Activated CD4-positive, alpha-beta T cell treated with anti-CD3 and anti-CD28 coated beads, Interleukin-2, amount 10 ng/mL, durations not matched to agents 24 days and 14 days (primary cell): ENCODE data around the gene ABCA9. TPM values are rescaled to one million over a fixed set of nuclear protein-coding genes. Genes with fewer than 3 reads are reported as not detected.
"Not testable (repeated sequence)": the region's sequence is repeated elsewhere in the genome, so short reads cannot be mapped to it uniquely, and the experiment has no call there.

ENCODE experiments used
- DNase-seq: peaks from one replicate; pipeline ENCODE4 v3.0.0; 2022
- H3K27ac Mint-ChIP-seq: one replicate; pipeline ENCODE4 v1.8.0; 2022; ENCODE audit warnings: mild to moderate bottlenecking, mixed read lengths
- H3K27me3 Mint-ChIP-seq: one replicate; pipeline ENCODE4 v1.8.0; 2022; ENCODE audit warnings: mixed read lengths
- H3K36me3 Mint-ChIP-seq: one replicate; pipeline ENCODE4 v1.8.0; 2022; ENCODE audit warnings: low read depth, mild to moderate bottlenecking, mixed read lengths
- H3K4me1 Mint-ChIP-seq: one replicate; pipeline ENCODE4 v1.8.0; 2021; ENCODE audit warnings: mixed read lengths
- H3K4me3 Mint-ChIP-seq: one replicate; pipeline ENCODE4 v1.8.0; 2022; ENCODE audit warnings: mild to moderate bottlenecking, moderate library complexity, mixed read lengths
- H3K9me3 Mint-ChIP-seq: one replicate; pipeline ENCODE4 v1.8.0; 2021; ENCODE audit warnings: mixed read lengths
- intact Hi-C: fragments of 100-400 bp; cut with micrococcal nuclease; formaldehyde crosslinking; loops from one replicate; pipeline ENCODE4 v1.15.1; 2023
- total RNA-seq: library from RNA; stranded (reverse); gene quantifications from 2 replicates; pipeline ENCODE4 v1.2.3, GENCODE V29; 2022

ABCA9 gene
- total RNA-seq, 1 donor from 2014 or later: 0.07 TPM

- intact Hi-C loops: no loop called here
- Mint-ChIP-seq H3K9me3 (peaks cover 8% of the 10 kb centered on the region), H3K27me3 (no peaks in the 10 kb centered on the region), H3K4me3 (no peak overlapping the region), H3K4me1 (peaks cover 7% of the 10 kb centered on the region), H3K27ac (no peak overlapping the region), H3K36me3 (no peaks in the 10 kb centered on the region)
- DNase-seq: no peak
These were observed 17.5 kb downstream of the ABCA9 start for GRCh38 chr17:69043098-69043734.

- H3K27ac Mint-ChIP-seq: no peak overlapping the region
- H3K4me3 Mint-ChIP-seq: no peak overlapping the region
- H3K27me3 Mint-ChIP-seq: no peaks in the 10 kb centered on the region
- intact Hi-C loops: no loop called here
- peaks cover 11% of the 10 kb centered on the region for H3K9me3 Mint-ChIP-seq
- peaks cover 2% of the 10 kb centered on the region for H3K4me1 Mint-ChIP-seq
- H3K36me3 Mint-ChIP-seq: no peaks in the 10 kb centered on the region
- no peak for DNase-seq
These were observed 18.4 kb downstream of the ABCA9 start for GRCh38 chr17:69042308-69042707.

GRCh38 chr17:69031839-69032238 is 28.9 kb downstream of the ABCA9 start:
- H3K36me3 Mint-ChIP-seq: no peaks in the 10 kb centered on the region
- intact Hi-C loops: no loop called here
- H3K4me1 Mint-ChIP-seq: no peaks in the 10 kb centered on the region
- H3K4me3 Mint-ChIP-seq: no peak overlapping the region
- H3K27ac Mint-ChIP-seq: no peak overlapping the region
- H3K27me3 Mint-ChIP-seq: peaks cover 1% of the 10 kb centered on the region
- DNase-seq: no peak
- H3K9me3 Mint-ChIP-seq: no peaks in the 10 kb centered on the region

GRCh38 chr17:69030169-69030568 is 30.6 kb downstream of the ABCA9 start:
- no peaks in the 10 kb centered on the region for H3K4me1 Mint-ChIP-seq
- no peak overlapping the region for H3K4me3 Mint-ChIP-seq
- intact Hi-C loops: no loop called here
- peaks cover 2% of the 10 kb centered on the region for H3K27me3 Mint-ChIP-seq
- H3K27ac Mint-ChIP-seq: no peak overlapping the region
- DNase-seq: no peak
- no peaks in the 10 kb centered on the region for H3K9me3 Mint-ChIP-seq
- no peaks in the 10 kb centered on the region for H3K36me3 Mint-ChIP-seq

- Mint-ChIP-seq H3K27me3 (peaks cover 2% of the 10 kb centered on the region), H3K4me3 (no peak overlapping the region), H3K36me3 (no peaks in the 10 kb centered on the region), H3K27ac (no peak overlapping the region), H3K9me3 (no peaks in the 10 kb centered on the region), H3K4me1 (no peaks in the 10 kb centered on the region)
- intact Hi-C loops: no loop called here
- no peak for DNase-seq
These were observed 42.0 kb downstream of the ABCA9 start for GRCh38 chr17:69018687-69019086.

GRCh38 chr17:69018022-69018615 is 42.6 kb downstream of the ABCA9 start:
- Mint-ChIP-seq H3K4me3 (no peak overlapping the region), H3K27me3 (peaks cover 2% of the 10 kb centered on the region), H3K4me1 (no peaks in the 10 kb centered on the region), H3K27ac (no peak overlapping the region), H3K36me3 (no peaks in the 10 kb centered on the region), H3K9me3 (no peaks in the 10 kb centered on the region)
- DNase-seq: no peak
- intact Hi-C loops: no loop called here

- Mint-ChIP-seq H3K4me1 (no peaks in the 10 kb centered on the region), H3K27me3 (no peaks in the 10 kb centered on the region), H3K4me3 (no peak overlapping the region), H3K27ac (no peak overlapping the region), H3K9me3 (no peaks in the 10 kb centered on the region), H3K36me3 (no peaks in the 10 kb centered on the region)
- no peak for DNase-seq
- intact Hi-C loops: no loop called here
These were observed 45.1 kb downstream of the ABCA9 start for GRCh38 chr17:69015631-69016030.

- Mint-ChIP-seq H3K4me1 (no peaks in the 10 kb centered on the region), H3K27me3 (no peaks in the 10 kb centered on the region), H3K4me3 (no peak overlapping the region), H3K27ac (no peak overlapping the region), H3K36me3 (no peaks in the 10 kb centered on the region), H3K9me3 (no peaks in the 10 kb centered on the region)
- no peak for DNase-seq
- intact Hi-C loops: no loop called here
These were observed 47.6 kb downstream of the ABCA9 start for GRCh38 chr17:69012895-69013805.

- no peaks in the 10 kb centered on the region for H3K36me3 Mint-ChIP-seq
- no peaks in the 10 kb centered on the region for H3K4me1 Mint-ChIP-seq
- H3K27ac Mint-ChIP-seq: no peak overlapping the region
- H3K9me3 Mint-ChIP-seq: no peaks in the 10 kb centered on the region
- DNase-seq: no peak
- intact Hi-C loops: no loop called here
- H3K4me3 Mint-ChIP-seq: no peak overlapping the region
- H3K27me3 Mint-ChIP-seq: no peaks in the 10 kb centered on the region
These were observed 50.8 kb downstream of the ABCA9 start for GRCh38 chr17:69009930-69010329.

- H3K36me3 Mint-ChIP-seq, H3K4me1 Mint-ChIP-seq, DNase-seq, H3K27me3 Mint-ChIP-seq, H3K4me3 Mint-ChIP-seq, intact Hi-C loops, H3K27ac Mint-ChIP-seq, H3K9me3 Mint-ChIP-seq: not testable (repeated sequence)
These were observed 56.0 kb downstream of the ABCA9 start for GRCh38 chr17:69004759-69005158.

- H3K27me3 Mint-ChIP-seq, intact Hi-C loops, H3K4me1 Mint-ChIP-seq, H3K4me3 Mint-ChIP-seq, H3K36me3 Mint-ChIP-seq, DNase-seq, H3K27ac Mint-ChIP-seq, H3K9me3 Mint-ChIP-seq: not testable (repeated sequence)
These were observed 61.0 kb downstream of the ABCA9 start for GRCh38 chr17:68999743-69000142.

- DNase-seq: no peak
- intact Hi-C loops: no loop called here
- Mint-ChIP-seq H3K9me3 (no peaks in the 10 kb centered on the region), H3K4me3 (no peak overlapping the region), H3K27me3 (no peaks in the 10 kb centered on the region), H3K4me1 (no peaks in the 10 kb centered on the region), H3K27ac (no peak overlapping the region), H3K36me3 (no peaks in the 10 kb centered on the region)
These were observed 67.6 kb downstream of the ABCA9 start for GRCh38 chr17:68993112-68993511.

- intact Hi-C loops: no loop called here
- no peak overlapping the region for H3K4me3 Mint-ChIP-seq
- H3K9me3 Mint-ChIP-seq: peaks cover 3% of the 10 kb centered on the region
- no peaks in the 10 kb centered on the region for H3K27me3 Mint-ChIP-seq
- H3K27ac Mint-ChIP-seq: no peak overlapping the region
- DNase-seq: no peak
- H3K4me1 Mint-ChIP-seq: no peaks in the 10 kb centered on the region
- H3K36me3 Mint-ChIP-seq: no peaks in the 10 kb centered on the region
These were observed 72.8 kb downstream of the ABCA9 start for GRCh38 chr17:68987966-68988365.

GRCh38 chr17:68981288-68981687 is 79.4 kb downstream of the ABCA9 start:
- Mint-ChIP-seq H3K4me3 (no peak overlapping the region), H3K9me3 (no peaks in the 10 kb centered on the region), H3K36me3 (no peaks in the 10 kb centered on the region), H3K27ac (no peak overlapping the region), H3K4me1 (no peaks in the 10 kb centered on the region), H3K27me3 (no peaks in the 10 kb centered on the region)
- no peak for DNase-seq
- intact Hi-C loops: no loop called here
